ENCODE results near the gene OR52B2. TPM values are rescaled to one million over a fixed set of nuclear protein-coding genes. Genes with fewer than 3 reads are reported as not detected.

The OR52B2 gene
- polyA plus RNA-seq, 1 of the 3 experiments (the other 2 are of a cell fraction) = not detected

DNA sequence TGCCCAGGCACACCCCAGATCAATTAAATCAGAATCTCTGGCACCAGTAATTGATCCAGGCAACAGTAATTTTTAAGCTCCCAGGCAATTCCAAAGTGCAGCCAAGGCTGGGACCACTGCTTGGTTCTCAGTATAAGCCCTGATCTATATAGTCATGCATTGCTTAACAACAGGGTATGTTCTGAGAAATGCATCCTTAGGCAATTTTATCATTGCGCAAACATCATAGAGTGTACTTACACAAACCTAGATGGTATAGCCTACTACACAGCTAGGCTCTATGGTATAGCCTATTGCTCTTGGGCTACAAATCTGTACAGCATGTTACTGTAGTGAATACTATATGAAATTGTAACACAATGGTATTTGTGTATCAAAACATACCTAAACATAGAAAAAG lies 34.6 kb upstream of the OR52B2 start:
- no peak for TF ChIP-seq MXI1 (IDR thresholded peaks at IDR 0.05; ENCODE audit: low read depth, low read length)
- TF ChIP-seq EZH2phosphoT487 (IDR thresholded peaks at IDR 0.05; ENCODE audit: borderline replicate concordance, low read depth) = no peak
- TF ChIP-seq, protein P1, sequence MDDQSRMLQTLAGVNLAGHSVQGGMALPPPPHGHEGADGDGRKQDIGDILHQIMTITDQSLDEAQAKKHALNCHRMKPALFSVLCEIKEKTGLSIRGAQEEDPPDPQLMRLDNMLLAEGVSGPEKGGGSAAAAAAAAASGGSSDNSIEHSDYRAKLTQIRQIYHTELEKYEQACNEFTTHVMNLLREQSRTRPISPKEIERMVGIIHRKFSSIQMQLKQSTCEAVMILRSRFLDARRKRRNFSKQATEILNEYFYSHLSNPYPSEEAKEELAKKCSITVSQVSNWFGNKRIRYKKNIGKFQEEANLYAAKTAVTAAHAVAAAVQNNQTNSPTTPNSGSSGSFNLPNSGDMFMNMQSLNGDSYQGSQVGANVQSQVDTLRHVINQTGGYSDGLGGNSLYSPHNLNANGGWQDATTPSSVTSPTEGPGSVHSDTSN (IDR thresholded peaks at IDR 0.05) = no peak
- TF ChIP-seq YY1 (IDR thresholded peaks at IDR 0.05; ENCODE audit: low read depth) = no peak
- no peak for TF ChIP-seq TCF12 (IDR thresholded peaks at IDR 0.05)
- TF ChIP-seq, protein P2, sequence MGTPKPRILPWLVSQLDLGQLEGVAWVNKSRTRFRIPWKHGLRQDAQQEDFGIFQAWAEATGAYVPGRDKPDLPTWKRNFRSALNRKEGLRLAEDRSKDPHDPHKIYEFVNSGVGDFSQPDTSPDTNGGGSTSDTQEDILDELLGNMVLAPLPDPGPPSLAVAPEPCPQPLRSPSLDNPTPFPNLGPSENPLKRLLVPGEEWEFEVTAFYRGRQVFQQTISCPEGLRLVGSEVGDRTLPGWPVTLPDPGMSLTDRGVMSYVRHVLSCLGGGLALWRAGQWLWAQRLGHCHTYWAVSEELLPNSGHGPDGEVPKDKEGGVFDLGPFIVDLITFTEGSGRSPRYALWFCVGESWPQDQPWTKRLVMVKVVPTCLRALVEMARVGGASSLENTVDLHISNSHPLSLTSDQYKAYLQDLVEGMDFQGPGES (IDR thresholded peaks at IDR 0.05; ENCODE audit: low read depth, low read length) = no peak
- no peak for TF ChIP-seq NFIC (IDR thresholded peaks at IDR 0.05; ENCODE audit: borderline replicate concordance)
- TF ChIP-seq USF1 (IDR thresholded peaks at IDR 0.05; ENCODE audit: borderline replicate concordance, low read depth) = no peak
- TF ChIP-seq, protein P3, sequence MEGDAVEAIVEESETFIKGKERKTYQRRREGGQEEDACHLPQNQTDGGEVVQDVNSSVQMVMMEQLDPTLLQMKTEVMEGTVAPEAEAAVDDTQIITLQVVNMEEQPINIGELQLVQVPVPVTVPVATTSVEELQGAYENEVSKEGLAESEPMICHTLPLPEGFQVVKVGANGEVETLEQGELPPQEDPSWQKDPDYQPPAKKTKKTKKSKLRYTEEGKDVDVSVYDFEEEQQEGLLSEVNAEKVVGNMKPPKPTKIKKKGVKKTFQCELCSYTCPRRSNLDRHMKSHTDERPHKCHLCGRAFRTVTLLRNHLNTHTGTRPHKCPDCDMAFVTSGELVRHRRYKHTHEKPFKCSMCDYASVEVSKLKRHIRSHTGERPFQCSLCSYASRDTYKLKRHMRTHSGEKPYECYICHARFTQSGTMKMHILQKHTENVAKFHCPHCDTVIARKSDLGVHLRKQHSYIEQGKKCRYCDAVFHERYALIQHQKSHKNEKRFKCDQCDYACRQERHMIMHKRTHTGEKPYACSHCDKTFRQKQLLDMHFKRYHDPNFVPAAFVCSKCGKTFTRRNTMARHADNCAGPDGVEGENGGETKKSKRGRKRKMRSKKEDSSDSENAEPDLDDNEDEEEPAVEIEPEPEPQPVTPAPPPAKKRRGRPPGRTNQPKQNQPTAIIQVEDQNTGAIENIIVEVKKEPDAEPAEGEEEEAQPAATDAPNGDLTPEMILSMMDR (IDR thresholded peaks at IDR 0.05) = no peak
- TF ChIP-seq JUND (IDR thresholded peaks at IDR 0.05) = no peak
- no peak for TF ChIP-seq CHD2 (IDR thresholded peaks at IDR 0.05; ENCODE audit: low read length, partially characterized antibody)
- no peak overlapping the region for H2AFZ ChIP-seq (ENCODE audit: low read depth)
- no peaks in the 10 kb centered on the region for H3K27me3 ChIP-seq (ENCODE audit: insufficient read depth)
- H3K4me2 ChIP-seq = no peak overlapping the region
- ChIA-PET POLR2A (no interaction called here), CTCF (interaction anchor here (0.6 to 0.8 kb wide), 2 partner anchors 159 to 1894 kb away, joined by 3 read pairs; no protein-coding TSS in a partner anchor)
- H3K9me2 ChIP-seq = no peaks in the 10 kb centered on the region
- no peaks in the 10 kb centered on the region for H3F3A ChIP-seq (replicated peaks; ENCODE audit: insufficient read depth)
- no peak overlapping the region for H3K4me3 ChIP-seq (ENCODE audit: low read depth in 2 of 2, low read length in 1 of 2)
- H3K9ac ChIP-seq = no peak overlapping the region
- no peaks in the 10 kb centered on the region for H3K79me2 ChIP-seq (ENCODE audit: insufficient read depth)
- no peaks in the 10 kb centered on the region for H3K9me3 ChIP-seq
- H3K27ac ChIP-seq (ENCODE audit: low read depth in 2 of 2, low read length in 1 of 2) = no peak overlapping the region
- H3K4me1 ChIP-seq (ENCODE audit: control insufficient read depth in 1 of 2, insufficient read depth in 2 of 2, low read depth in 1 of 2, low read length in 1 of 2) = no peaks in the 10 kb centered on the region
- H4K20me1 ChIP-seq (ENCODE audit: insufficient read depth) = no peaks in the 10 kb centered on the region
- 100% methylated on average over 1 of the region's 1 CpG for WGBS (ENCODE audit: low lambda C conversion rate)
- DNase-seq = no peak
- H3K36me3 ChIP-seq (replicated peaks in 1 of 2; ENCODE audit: control insufficient read depth in 1 of 2, insufficient read depth in 2 of 2, low read length in 1 of 2) = peaks cover 6 to 15% of the 10 kb centered on the region in 2 experiments

GRCh38 chr11:6203327-6203726 lies 33.2 kb upstream of the OR52B2 start:
- POLR2A ChIA-PET = no interaction called here
- CTCF ChIA-PET = no interaction called here
- Histone ChIP-seq H3K4me1 (ENCODE audit: control insufficient read depth in 1 of 2, insufficient read depth in 2 of 2, low read depth in 1 of 2, low read length in 1 of 2) (no peaks in the 10 kb centered on the region), H3K79me2 (ENCODE audit: insufficient read depth) (no peaks in the 10 kb centered on the region), H3K27ac (ENCODE audit: low read depth in 2 of 2, low read length in 1 of 2) (no peak overlapping the region), H3K27me3 (ENCODE audit: insufficient read depth) (no peaks in the 10 kb centered on the region), H3K4me2 (no peak overlapping the region), H3K9me2 (no peaks in the 10 kb centered on the region), H3F3A (replicated peaks; ENCODE audit: insufficient read depth) (no peaks in the 10 kb centered on the region), H2AFZ (ENCODE audit: low read depth) (no peak overlapping the region), H3K9ac (no peak overlapping the region), H3K9me3 (no peaks in the 10 kb centered on the region), H3K36me3 (replicated peaks in 1 of 2; ENCODE audit: control insufficient read depth in 1 of 2, insufficient read depth in 2 of 2, low read length in 1 of 2) (peaks cover 6 to 10% of the 10 kb centered on the region in 2 experiments), H4K20me1 (ENCODE audit: insufficient read depth) (no peaks in the 10 kb centered on the region), H3K4me3 (ENCODE audit: low read depth in 2 of 2, low read length in 1 of 2) (no peak overlapping the region)
- TF ChIP-seq SIN3A (IDR thresholded peaks at IDR 0.05; ENCODE audit: borderline replicate concordance, low read depth, low read length) (no peak), RFX5 (IDR thresholded peaks at IDR 0.05; ENCODE audit: low read length) (no peak), ELF1 (IDR thresholded peaks at IDR 0.05) (no peak), TEAD4 (IDR thresholded peaks at IDR 0.05; ENCODE audit: borderline replicate concordance, insufficient read depth) (no peak), TAF1 (IDR thresholded peaks at IDR 0.05; ENCODE audit: borderline replicate concordance, low read depth, low read length) (no peak), FOXM1 (IDR thresholded peaks at IDR 0.05; ENCODE audit: low read depth) (no peak), NFIC (IDR thresholded peaks at IDR 0.05; ENCODE audit: borderline replicate concordance) (no peak)
- TF ChIP-seq, protein P4, sequence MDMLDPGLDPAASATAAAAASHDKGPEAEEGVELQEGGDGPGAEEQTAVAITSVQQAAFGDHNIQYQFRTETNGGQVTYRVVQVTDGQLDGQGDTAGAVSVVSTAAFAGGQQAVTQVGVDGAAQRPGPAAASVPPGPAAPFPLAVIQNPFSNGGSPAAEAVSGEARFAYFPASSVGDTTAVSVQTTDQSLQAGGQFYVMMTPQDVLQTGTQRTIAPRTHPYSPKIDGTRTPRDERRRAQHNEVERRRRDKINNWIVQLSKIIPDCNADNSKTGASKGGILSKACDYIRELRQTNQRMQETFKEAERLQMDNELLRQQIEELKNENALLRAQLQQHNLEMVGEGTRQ (IDR thresholded peaks at IDR 0.05; ENCODE audit: borderline replicate concordance, low read depth, low read length) = no peak
- DNase-seq = no peak
- WGBS (ENCODE audit: low lambda C conversion rate) = 72% methylated on average over 3 of the region's 3 CpGs
